Left forelimb (tissue), 1 donor: ENCODE results near the gene MROH8.

Experiments
- DNase-seq: peaks from one replicate; pipeline ENCODE4 v3.0.0-alpha.2; 2018; ENCODE audit warnings: low spot score

The MROH8 gene

GRCh38 chr20:37198932-37199660 is 19.7 kb upstream of the MROH8 start:
- no peak for DNase-seq

GRCh38 chr20:37194621-37195417 is 15.5 kb upstream of the MROH8 start:
- no peak for DNase-seq

GRCh38 chr20:37193821-37194220 is 14.5 kb upstream of the MROH8 start:
- DNase-seq: no peak

- no peak for DNase-seq
These were observed 13.9 kb upstream of the MROH8 start for GRCh38 chr20:37193226-37193625.

- peak; percentile 86 for DNase-seq
These were observed 12.9 kb upstream of the MROH8 start for GRCh38 chr20:37192137-37192854.

- DNase-seq: no peak
These were observed 11.2 kb upstream of the MROH8 start for GRCh38 chr20:37190354-37191112.

GRCh38 chr20:37189416-37190016 is 10.2 kb upstream of the MROH8 start:
- no peak for DNase-seq

- DNase-seq: no peak
These were observed 9.4 kb upstream of the MROH8 start for GRCh38 chr20:37188787-37189186.

GRCh38 chr20:37185686-37186085 is 6.3 kb upstream of the MROH8 start:
- DNase-seq: no peak

GRCh38 chr20:37179683-37180524 is 556 bp upstream of the MROH8 start:
- no peak for DNase-seq

- no peak for DNase-seq
These were observed 6.5 kb downstream of the MROH8 start for GRCh38 chr20:37172836-37173235.

- no peak for DNase-seq
These were observed 12.5 kb downstream of the MROH8 start for GRCh38 chr20:37166867-37167266.

- no peak for DNase-seq
These were observed 14.3 kb downstream of the MROH8 start for GRCh38 chr20:37165031-37165430.

GRCh38 chr20:37163832-37164554 is 15.4 kb downstream of the MROH8 start:
- DNase-seq: no peak

- DNase-seq: no peak
These were observed 16.7 kb downstream of the MROH8 start for GRCh38 chr20:37162646-37163045.

GRCh38 chr20:37161830-37162549 is 17.4 kb downstream of the MROH8 start:
- DNase-seq: no peak

GRCh38 chr20:37160683-37161082 is 18.7 kb downstream of the MROH8 start:
- DNase-seq: no peak

GRCh38 chr20:37158248-37158647 is 21.1 kb downstream of the MROH8 start:
- no peak for DNase-seq

GRCh38 chr20:37155987-37156386 is 23.4 kb downstream of the MROH8 start:
- DNase-seq: no peak
